NCI-H146 treated with DMSO at 0.1 percent for 48 hours (cell line): ENCODE results near the gene MLST8.
"Not testable (repeated sequence)": the region's sequence is repeated elsewhere in the genome, so short reads cannot be mapped to it uniquely, and the experiment has no call there.

ENCODE experiments used
- DNase-seq: peaks from one replicate; lab custom pipeline; 2025; ENCODE audit not compliant: unreplicated experiment; lab: John Stamatoyannopoulos, UW

Gene MLST8

DNA sequence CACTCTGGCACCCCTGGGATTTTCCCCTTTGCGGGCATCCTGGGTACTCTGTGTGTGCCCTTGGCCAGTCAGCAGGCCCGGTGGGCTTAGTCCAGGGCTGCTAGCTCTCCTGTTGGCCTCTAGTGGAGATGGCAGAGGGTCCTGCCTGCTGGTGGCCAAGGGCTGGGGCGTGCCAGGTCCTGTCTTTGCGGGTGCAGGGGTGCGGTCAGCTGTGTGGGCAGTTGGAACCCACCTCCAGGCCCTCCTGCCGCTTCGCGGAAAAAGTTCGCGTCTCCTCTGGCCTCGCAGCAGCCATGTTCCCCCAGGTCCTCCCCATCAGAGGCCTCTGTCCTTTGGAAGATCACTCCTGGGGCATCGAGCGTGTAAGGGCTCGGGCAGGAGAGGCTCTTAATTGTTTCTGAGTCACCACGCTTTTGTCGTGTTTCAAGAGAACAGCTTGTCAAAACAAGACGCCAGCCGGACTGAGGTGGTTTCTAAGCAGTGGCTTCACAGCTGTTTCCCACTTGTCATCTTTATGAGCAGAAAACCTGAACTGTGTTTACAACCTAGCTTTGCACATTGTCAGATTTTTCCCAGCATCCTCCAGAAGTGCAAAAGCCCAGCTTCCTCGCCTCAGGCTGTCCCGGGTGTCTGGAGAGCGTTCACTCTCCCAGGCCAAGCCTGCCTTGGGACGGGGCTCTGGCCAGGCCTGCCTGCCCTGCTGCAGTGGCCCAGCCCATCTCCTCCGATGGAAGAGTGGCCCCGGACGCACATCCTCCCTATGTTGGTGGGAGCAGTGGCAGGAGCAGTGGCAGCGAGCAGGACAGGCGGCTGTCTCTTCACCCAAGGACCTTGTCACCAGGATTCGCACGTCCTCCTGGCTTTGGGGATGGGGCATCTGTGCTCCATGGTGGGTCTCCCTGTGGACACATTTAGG is 26.0 kb downstream of the MLST8 start:
- DNase-seq, result no peak

DNA sequence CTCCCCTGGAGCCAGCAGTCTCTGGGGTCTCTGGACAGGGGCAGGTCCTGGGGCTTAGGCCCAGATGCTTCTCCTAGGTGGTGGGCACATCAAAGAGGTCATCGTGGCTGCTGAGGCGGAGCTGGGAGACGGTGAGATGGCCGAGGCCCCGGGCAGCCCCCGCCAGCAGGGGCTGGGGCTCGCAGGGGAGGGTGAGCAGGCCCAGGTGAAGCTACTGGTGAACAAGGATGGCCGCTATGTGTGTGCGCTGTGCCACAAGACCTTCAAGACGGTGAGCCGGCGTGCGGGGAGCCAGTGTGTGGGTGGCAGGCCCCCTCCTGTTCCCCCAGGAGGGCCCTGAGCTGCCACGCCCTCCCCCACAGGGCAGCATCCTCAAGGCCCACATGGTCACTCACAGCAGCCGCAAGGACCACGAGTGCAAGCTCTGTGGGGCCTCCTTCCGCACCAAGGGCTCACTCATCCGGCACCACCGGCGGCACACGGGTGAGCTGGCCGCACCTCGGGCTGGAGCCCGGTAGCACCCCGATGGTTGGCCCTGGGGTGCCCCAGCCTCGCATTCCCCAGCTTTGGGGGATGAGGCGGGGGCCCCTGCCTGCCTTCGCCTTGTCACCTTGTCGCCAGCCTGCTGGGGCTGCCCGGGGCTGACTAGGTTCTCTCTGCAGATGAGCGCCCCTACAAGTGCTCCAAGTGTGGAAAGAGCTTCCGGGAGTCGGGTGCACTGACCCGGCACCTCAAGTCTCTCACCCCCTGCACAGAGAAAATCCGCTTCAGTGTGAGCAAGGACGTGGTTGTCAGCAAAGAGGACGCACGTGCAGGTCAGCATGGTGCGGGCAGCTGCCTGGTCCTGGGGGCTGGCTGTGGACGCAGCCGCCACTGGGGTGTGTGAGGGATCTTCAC is 27.1 kb downstream of the MLST8 start:
- DNase-seq, result no peak

DNA sequence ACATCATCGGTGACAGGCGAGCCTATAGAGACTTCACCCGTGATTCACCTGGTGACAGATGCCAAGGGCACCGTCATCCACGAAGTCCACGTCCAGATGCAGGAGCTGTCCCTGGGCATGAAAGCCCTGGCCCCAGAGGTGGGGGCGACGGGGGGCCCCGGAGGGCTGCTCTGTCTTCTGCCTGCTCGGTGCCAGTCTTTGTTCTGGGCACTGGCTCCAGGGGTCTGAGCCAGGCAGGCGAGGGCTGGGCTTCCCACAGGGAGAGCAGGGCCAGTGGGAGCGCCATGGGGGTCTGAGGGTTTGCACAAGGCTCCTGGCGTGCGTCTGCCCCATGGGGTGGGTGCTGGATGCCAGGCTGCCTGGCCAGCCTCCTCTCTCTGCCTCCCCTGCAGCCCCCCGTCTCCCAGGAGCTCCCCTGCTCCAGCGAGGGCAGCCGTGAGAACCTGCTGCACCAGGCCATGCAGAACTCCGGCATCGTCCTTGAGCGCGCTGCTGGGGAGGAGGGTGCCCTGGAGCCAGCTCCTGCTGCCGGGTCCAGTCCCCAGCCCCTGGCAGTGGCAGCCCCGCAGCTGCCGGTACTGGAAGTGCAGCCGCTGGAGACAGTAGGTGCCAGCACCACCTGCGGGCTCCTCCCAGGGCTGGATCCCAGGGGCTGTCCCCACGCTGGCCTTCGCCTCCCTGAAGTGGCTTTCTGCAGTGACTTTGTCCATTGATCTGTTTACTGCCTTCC is 28.0 kb downstream of the MLST8 start:
- no peak for DNase-seq

DNA sequence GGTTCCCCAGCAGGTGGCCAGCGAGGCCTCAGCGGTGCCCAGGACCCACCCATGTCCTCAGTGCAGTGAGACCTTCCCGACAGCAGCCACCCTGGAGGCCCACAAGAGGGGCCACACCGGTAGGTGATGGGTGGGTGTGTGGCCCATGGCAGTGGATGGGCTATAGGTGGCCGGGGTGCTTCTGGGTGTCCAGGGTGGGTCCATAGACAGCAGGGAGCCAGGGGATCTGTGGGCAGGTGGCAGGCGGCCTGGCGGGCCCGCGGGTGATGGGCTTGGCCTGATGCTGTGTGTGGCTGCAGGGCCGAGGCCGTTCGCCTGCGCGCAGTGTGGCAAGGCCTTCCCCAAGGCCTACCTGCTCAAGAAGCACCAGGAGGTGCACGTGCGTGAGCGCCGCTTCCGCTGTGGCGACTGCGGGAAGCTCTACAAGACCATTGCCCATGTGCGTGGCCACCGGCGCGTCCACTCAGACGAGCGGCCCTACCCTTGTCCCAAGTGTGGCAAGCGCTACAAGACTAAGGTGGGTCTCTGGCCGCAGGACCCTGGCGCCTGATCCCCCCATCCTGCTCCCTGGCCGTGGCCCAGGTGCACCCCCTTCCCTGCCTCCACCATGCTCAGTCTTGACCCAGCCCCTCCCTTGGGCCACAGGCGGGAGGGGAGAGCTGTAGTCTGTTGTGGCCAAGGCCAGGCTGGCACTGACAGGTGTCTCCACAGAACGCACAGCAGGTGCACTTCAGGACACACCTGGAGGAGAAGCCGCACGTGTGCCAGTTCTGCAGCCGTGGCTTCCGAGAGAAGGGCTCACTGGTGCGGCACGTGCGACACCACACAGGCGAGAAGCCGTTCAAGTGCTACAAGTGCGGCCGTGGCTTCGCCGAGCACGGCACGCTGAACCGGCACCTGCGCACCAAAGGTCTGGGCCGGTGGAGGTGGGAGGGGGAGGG is 28.9 kb downstream of the MLST8 start:
- no peak for DNase-seq

DNA sequence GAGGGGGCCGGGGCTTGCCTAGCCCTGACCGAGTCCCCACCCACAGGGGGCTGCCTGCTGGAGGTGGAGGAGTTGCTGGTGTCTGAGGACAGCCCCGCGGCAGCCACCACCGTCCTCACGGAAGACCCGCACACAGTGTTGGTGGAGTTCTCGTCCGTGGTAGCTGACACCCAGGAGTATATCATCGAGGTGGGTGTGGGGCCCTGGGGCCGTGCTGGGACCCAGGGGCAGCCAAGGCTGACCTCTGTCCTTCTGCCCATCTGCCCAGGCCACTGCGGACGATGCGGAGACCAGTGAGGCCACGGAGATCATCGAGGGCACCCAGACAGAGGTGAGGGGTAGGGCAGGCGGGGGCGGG is 29.5 kb downstream of the MLST8 start:
- no peak for DNase-seq

DNA sequence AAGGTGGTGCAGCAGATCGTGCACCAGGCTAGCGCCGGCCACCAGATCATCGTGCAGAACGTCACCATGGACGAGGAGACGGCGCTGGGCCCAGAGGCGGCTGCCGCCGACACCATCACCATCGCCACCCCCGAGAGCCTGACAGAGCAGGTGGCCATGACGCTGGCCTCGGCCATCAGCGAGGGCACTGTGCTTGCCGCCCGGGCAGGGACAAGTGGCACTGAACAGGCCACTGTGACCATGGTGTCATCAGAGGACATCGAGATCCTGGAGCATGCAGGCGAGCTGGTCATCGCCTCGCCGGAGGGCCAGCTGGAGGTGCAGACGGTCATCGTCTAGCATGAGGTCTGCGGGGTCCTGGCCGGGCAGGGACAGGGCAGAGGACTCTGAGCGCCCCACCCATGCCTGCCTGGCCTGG is 30.0 kb downstream of the MLST8 start:
- DNase-seq, result no peak

DNA sequence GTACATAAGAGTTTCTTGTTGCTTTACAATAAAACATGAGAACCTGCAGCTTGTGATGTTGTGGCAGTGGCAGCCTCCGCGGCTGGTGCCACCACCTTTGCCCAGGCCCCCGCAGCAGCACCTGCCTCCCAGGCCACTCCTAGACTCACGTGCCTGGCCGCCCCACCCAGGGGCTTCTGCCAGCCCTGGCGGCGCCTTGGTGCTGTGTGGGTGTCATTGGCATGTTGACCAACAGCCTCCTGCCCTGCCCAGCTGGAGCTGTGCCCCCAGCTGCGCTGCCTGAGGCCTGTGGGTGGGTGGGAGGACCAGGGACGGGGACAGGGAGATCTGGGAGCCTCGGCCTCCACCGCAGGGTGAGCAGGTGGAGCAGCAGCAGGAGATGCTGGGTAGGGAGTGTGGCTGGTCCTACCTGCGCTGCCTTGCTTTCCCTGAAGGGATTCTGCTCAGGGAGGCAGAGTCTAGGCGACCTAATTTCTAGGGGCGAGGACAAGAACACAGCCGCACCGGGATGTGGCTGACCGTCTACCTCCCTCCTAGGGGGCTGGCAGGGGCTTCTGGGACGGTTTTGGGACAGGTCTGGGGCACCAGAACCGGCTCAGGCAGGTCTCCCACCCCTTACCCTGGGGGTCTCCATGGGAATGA is 30.6 kb downstream of the MLST8 start:
- no peak for DNase-seq

DNA sequence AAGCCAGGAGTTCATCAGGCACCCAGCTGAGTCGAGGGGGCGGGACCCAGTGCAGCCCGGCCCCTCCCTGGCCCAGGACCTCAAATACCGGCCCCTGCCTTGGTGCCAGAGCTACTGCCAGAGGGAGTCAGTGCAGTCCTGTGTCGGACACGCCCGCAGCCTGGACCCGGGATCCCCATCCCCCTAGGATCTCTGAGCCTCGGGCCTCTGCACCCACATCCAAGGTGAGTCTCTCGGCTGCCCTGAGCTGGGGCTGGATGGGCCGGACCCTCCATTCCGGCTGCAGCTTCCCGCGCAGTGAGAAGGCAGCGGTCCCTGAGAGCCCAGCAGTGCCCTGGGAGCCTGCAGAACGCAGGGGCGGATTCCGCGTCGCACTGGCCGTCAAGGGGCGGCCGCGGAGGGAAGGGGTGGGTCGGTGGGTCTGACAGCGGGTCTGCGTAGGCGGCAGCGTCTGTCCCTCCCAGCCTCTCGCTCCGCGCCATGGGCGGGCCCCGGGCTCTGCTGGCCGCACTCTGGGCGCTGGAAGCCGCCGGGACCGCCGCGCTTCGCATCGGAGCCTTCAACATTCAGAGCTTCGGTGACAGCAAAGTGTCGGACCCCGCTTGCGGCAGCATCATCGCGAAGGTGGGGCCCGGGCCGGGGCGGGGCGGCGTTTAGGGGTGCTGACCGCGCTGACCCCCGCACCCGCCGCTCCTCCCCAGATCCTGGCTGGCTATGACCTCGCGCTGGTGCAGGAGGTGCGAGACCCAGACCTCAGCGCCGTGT is 31.3 kb downstream of the MLST8 start, which contains the start of gene DNASE1L2:
DNASE1L2 (plus strand) TSS at position 108 of the 765 bp plus-strand sequence; CDS start at position 481, 373 bp downstream.
- no peak for DNase-seq

DNA sequence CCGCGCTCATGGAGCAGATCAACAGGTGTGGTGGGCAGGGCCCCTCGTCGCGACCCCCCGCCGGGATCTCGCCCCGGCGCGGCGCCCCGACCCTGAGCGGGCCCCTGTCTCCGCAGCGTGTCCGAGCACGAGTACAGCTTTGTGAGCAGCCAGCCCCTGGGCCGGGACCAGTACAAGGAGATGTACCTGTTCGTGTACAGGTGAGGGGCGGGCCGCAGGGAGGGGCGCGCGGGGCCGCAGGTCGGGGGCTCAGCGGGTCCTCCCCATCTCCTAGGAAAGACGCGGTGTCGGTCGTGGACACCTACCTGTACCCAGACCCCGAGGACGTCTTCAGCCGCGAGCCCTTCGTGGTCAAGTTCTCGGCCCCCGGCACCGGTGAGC is 31.8 kb downstream of the MLST8 start:
- no peak for DNase-seq

DNA sequence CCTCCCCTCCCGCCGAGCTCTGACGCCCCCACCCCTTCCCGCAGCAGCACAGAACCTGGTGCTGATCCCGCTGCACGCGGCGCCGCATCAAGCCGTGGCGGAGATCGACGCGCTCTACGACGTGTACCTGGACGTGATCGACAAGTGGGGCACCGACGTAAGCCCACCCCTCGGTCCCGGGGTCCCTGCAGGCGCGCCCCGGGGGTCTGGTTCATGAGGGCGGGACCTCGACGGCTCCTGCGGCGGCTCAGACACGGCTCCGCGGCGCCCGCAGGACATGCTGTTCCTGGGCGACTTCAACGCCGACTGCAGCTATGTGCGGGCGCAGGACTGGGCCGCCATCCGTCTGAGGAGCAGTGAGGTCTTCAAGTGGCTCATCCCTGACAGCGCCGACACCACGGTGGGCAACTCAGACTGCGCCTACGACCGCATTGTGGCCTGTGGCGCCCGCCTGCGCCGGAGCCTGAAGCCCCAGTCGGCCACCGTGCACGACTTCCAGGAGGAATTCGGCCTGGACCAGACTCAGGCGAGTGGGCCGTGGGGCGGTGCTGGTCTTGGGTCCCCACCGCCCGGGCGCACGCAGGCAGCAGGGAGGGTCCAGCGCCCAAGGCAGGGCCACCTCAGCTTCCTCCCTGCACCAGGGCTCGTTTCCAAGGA is 32.4 kb downstream of the MLST8 start:
- DNase-seq, result no peak

DNA sequence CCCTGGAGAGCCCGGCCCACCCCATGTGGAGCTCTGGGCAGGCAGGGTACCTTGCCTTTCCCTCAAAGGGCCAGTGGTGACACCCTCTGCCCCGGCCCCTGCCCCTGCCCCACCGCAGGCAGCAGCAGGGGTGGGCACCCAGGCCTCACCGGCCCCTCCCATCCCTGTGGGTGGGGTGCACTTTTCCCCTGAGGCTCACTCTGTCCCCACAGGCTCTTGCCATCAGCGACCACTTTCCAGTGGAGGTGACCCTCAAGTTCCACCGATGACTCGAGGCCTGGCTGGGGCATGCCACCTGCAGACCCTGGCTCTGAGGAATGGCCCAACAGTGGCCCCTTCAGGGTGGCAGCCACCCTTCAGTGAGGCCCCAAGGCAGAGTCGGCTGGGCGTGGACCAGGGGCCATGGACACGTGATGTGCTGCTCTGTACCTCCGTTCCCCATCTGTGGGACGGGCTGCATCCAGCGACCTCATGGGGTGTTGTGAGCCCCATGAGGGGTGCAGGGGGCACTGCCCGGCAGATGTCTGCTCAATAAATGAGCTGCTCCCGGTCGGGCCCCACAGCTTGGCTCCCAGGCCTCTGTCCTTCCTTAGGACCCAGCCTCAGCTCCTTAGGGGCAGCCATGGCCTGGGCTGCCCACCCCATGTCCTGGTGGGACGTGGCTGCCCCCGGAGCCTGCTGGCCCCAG is 33.0 kb downstream of the MLST8 start:
- no peak for DNase-seq

DNA sequence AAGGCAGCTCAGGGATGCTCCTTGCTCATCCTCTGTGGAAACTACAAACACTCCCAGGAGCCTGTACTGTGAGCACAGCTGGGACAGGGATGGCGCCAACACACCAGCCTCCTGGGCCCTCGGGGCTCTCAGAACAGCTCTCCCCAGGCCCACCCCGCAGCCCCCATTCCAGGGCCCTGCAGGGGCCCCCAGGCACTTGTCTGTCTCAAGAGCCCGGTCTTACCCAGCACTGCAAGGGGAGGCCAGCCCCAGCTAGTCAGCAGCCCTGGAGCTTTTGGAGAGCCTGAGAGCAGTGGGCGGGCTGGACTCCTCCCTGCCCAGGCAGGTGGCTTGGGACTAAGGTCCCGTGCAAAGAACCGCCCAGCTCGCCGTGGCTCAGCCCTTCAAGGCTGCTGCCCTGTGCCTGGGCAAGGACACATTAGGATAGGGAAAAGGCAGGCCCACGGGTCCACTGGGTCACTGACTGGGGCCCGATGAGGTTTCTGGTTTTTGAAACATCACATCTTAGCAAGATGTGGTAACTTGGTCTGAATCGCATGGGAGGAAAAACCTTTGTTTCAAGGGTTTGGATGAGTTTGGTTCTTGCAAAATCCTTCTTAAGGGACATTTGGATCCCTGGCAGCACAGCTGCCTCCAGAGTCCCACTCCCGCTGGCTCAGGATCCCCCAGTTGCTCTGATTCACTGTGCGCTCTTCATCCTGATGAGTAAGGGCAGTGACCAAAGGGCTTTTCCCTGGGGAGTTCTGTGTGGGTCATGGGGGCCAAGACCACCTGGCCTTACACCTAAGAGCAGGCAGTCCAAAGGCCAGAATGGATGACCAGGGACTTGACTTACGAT is 33.8 kb downstream of the MLST8 start:
- DNase-seq, result no peak

DNA sequence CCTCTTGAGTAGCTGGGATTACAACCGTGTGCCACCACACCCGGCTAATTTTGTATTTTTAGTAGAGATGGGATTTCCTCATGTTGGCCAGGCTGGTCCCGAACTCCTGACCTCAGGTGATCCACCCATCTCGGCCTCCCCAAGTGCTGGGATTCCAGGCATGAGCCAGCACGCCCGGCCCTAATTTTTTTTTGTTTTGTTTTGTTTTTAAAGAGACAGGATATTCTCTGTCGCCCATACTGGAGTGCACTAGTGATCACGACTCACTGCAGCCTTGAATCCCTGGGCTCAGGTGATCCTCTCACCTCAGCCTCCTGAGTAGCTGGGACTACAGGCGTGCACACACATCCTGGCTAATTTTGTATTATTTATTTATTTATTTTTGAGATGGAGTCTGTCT is 35.1 kb downstream of the MLST8 start:
- DNase-seq, result not testable (repeated sequence)

DNA sequence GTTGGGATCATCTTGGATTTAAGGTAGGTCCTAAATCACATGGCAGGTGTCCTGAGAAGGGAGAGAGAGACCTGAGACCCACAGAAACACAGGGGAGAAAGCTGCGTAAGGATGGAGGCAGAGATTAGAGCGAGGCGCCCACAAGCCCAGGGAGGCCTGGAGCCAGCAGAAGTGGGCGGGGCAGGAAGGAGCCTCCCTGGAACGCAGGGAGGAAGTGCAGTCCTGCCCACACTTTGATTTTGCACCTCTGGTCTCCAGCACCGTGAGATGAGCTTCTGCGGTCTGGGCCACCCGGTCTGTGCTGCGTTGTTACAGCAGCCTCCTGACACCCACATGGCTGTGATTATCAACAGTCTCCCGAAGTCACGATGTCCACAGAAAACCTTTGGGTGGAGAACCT is 37.3 kb downstream of the MLST8 start:
- DNase-seq, result no peak

DNA sequence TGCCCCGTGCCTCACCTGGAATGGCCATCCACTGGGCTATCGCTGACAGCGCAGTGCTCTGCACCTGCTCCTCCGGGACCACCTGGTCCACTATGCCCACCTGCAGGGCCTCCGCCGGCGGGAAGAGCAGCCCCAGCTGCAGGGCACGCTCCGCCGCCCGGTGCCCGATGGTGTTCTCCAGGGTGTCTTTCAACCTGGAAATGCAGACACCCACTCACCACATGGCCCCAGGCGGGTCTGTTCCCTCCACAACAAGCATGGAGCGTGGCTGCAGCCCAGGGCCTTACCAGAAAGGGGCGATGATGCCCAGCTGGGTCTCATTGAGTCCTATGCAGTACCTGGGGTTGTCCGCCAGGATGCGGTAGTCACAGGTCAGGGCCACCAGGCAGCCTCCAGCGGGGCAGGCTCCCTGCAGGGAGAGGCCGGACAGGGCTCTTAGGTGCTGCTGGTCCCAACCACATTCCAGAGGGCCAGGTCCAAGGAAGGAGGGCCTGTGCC is 37.8 kb downstream of the MLST8 start:
- DNase-seq, result no peak

DNA sequence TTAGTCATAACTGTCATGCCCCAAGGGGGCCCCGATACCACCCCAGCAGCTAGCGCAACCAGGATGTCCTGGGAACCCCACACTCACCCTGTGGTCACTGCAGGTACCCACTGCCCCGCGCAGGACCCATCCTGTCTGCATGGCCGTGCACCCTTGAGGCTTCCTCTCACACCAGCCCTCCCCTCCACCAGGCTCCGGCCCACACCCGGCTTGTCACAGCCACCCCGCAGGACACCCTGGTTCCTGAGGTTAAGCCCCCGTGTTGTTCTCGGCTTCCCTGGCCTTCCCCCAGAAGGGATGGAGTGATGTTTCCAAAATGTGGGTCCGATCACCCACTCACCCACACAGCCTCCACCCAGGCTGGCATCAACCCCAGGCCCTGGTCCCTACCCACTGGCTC is 38.5 kb downstream of the MLST8 start:
- DNase-seq, result no peak

DNA sequence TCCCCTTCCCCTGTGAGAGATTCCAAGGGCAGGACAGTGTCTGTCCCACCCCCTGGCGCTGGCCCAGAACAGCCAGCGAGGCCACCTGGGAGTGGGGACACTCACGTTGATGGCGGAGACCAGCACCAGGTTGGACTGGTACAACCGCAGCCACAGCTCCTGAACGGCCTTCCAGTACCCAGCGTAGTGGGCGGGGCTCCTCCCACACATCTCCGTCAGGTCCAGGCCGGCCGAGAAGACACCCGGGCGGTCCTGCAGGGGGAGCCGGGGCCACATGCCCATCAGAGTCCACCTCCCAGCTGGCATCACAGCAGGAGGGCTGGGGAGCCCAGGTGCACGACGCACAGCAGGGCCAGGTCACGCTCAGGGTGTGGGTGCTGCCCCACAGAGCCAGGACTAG is 39.0 kb downstream of the MLST8 start:
- no peak for DNase-seq
